RKO (cell line): ENCODE results near the gene MRPL40.

Source experiments
- DNase-seq: peaks from one replicate; pipeline ENCODE4 v3.0.0-alpha.2; 2016; ENCODE audit warnings: low spot score

MRPL40 gene

GRCh38 chr22:19463491-19464469, 31.4 kb downstream of the MRPL40 start:
- no peak for DNase-seq

- no peak for DNase-seq
Observed at GRCh38 chr22:19464546-19464945, 32.2 kb downstream of the MRPL40 start.

- DNase-seq = no peak
Observed at GRCh38 chr22:19464975-19465374, 32.6 kb downstream of the MRPL40 start.

- DNase-seq = no peak
Observed at GRCh38 chr22:19466126-19466716, 33.9 kb downstream of the MRPL40 start.

- no peak for DNase-seq
Observed at GRCh38 chr22:19466848-19467752, 34.8 kb downstream of the MRPL40 start.

- DNase-seq = no peak
Observed at GRCh38 chr22:19467912-19468311, 35.6 kb downstream of the MRPL40 start.

- DNase-seq = no peak
Observed at GRCh38 chr22:19469421-19469820, 37.1 kb downstream of the MRPL40 start.

- DNase-seq = no peak
Observed at GRCh38 chr22:19470010-19470409, 37.7 kb downstream of the MRPL40 start.

- no peak for DNase-seq
Observed at GRCh38 chr22:19471572-19471971, 39.2 kb downstream of the MRPL40 start.

- no peak for DNase-seq
Observed at GRCh38 chr22:19472233-19472632, 39.9 kb downstream of the MRPL40 start.

- peak; percentile 35 for DNase-seq
Observed at GRCh38 chr22:19473578-19473977, 41.2 kb downstream of the MRPL40 start.

GRCh38 chr22:19476023-19476422, 43.7 kb downstream of the MRPL40 start:
- no peak for DNase-seq

- peak; percentile 62 for DNase-seq
Observed at GRCh38 chr22:19477321-19478044, 45.1 kb downstream of the MRPL40 start.

GRCh38 chr22:19478045-19478900, 45.9 kb downstream of the MRPL40 start:
- peak; percentile 8 for DNase-seq

- peak; percentile 87 for DNase-seq
Observed at GRCh38 chr22:19478901-19479354, 46.6 kb downstream of the MRPL40 start, which contains the start of gene UFD1. Gene UFD1, minus strand, starts transcription at chr22:19479193. Its CDS starts 108 bp downstream, at chr22:19479085.

- DNase-seq = peak; percentile 99
Observed at GRCh38 chr22:19479355-19480172, 47.2 kb downstream of the MRPL40 start, which contains the start of gene CDC45. Gene CDC45, plus strand, starts transcription at chr22:19479920. Its CDS starts 49 bp downstream, at chr22:19479969.

GRCh38 chr22:19480173-19480568, 47.8 kb downstream of the MRPL40 start:
- DNase-seq = no peak

- no peak for DNase-seq
Observed at GRCh38 chr22:19480789-19481188, 48.4 kb downstream of the MRPL40 start.

GRCh38 chr22:19482297-19482696, 50.0 kb downstream of the MRPL40 start:
- no peak for DNase-seq
